Measurements from ENCODE around the gene TMOD4.

DNA sequence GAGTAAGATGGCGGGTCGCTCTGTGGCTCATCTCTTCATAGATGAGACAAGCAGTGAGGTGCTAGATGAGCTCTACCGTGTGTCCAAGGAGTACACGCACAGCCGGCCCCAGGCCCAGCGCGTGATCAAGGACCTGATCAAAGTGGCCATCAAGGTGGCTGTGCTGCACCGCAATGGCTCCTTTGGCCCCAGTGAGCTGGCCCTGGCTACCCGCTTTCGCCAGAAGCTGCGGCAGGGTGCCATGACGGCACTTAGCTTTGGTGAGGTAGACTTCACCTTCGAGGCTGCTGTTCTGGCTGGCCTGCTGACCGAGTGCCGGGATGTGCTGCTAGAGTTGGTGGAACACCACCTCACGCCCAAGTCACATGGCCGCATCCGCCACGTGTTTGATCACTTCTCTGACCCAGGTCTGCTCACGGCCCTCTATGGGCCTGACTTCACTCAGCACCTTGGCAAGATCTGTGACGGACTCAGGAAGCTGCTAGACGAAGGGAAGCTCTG is 17.0 kb downstream of the TMOD4 start:
- TF ChIP-seq NR2C1 (IDR thresholded peaks at IDR 0.05) (no peak), SIN3A (IDR thresholded peaks at IDR 0.05; ENCODE audit: low read depth, low read length) (no peak), NR2F1 (conservative IDR thresholded peaks at IDR 0.05) (no peak), CEBPB (IDR thresholded peaks at IDR 0.05; ENCODE audit: borderline replicate concordance in 1 of 2, low read depth in 2 of 2, low read length in 2 of 2) (no peak), BHLHE40 (IDR thresholded peaks at IDR 0.05; ENCODE audit: borderline replicate concordance in 1 of 2, low read depth in 2 of 2, low read length in 1 of 2) (no peak), EGR1 (IDR thresholded peaks at IDR 0.05; ENCODE audit: borderline replicate concordance in 1 of 2, low read depth in 2 of 2, low read length in 2 of 2) (no peak), POLR2AphosphoS5 (IDR thresholded peaks at IDR 0.05; ENCODE audit: low read length) (no peak), MYC (IDR thresholded peaks at IDR 0.05; ENCODE audit: insufficient read depth, insufficient read length, insufficient replicate concordance, low read length, severe bottlenecking) (no peak), TARDBP (IDR thresholded peaks at IDR 0.05; ENCODE audit: borderline replicate concordance) (no peak), ESRRA (IDR thresholded peaks at IDR 0.05; ENCODE audit: low read length) (no peak), NFYB (IDR thresholded peaks at IDR 0.05; ENCODE audit: insufficient read depth, low read depth, low read length) (no peak)
- TF ChIP-seq, protein P1, sequence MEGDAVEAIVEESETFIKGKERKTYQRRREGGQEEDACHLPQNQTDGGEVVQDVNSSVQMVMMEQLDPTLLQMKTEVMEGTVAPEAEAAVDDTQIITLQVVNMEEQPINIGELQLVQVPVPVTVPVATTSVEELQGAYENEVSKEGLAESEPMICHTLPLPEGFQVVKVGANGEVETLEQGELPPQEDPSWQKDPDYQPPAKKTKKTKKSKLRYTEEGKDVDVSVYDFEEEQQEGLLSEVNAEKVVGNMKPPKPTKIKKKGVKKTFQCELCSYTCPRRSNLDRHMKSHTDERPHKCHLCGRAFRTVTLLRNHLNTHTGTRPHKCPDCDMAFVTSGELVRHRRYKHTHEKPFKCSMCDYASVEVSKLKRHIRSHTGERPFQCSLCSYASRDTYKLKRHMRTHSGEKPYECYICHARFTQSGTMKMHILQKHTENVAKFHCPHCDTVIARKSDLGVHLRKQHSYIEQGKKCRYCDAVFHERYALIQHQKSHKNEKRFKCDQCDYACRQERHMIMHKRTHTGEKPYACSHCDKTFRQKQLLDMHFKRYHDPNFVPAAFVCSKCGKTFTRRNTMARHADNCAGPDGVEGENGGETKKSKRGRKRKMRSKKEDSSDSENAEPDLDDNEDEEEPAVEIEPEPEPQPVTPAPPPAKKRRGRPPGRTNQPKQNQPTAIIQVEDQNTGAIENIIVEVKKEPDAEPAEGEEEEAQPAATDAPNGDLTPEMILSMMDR (IDR thresholded peaks at IDR 0.05 in 2 of 3, conservative IDR thresholded peaks at IDR 0.05 in 1 of 3; ENCODE audit: control insufficient read depth in 2 of 3, extremely low read depth in 1 of 3, insufficient read depth in 1 of 3, low read depth in 3 of 3, low read length in 3 of 3) = 0 out of 6 replicates have a peak, but pooled peaks of 1 of the 3 experiments have one; percentile 2

Measured in GM12878 (cell line).